Calu3 (cell line): Measurements from ENCODE around the gene WDR7. TPM values are rescaled to one million over a fixed set of nuclear protein-coding genes. Genes with fewer than 3 reads are reported as not detected.

ENCODE experiments used
- BruUV-seq: library from RNA; stranded (reverse); fragments of 400-500 nt; replicated peaks from 2 replicates; lab custom pipeline; 2021; lab: Mats Ljungman, UMichigan
- CTCF ChIA-PET: fragments of 300-600 bp; sonication (Branson Sonifier 250); formaldehyde crosslinking; loops from one replicate; lab custom pipeline; 2022; ENCODE audit warnings: antibody characterized with exemption; lab: Charles Lee
- DNase-seq: peaks from one replicate; pipeline ENCODE4 v3.0.0; 2022
- H3K27ac Mint-ChIP-seq: one replicate; pipeline ENCODE4 v1.8.0; 2022; ENCODE audit warnings: mixed read lengths; ENCODE audit not compliant: unreplicated experiment
- H3K27me3 Mint-ChIP-seq: one replicate; pipeline ENCODE4 v1.8.0; 2022; ENCODE audit warnings: mixed read lengths; ENCODE audit not compliant: unreplicated experiment
- H3K36me3 Mint-ChIP-seq: one replicate; pipeline ENCODE4 v1.8.0; 2022; ENCODE audit warnings: mild to moderate bottlenecking, moderate library complexity, mixed read lengths; ENCODE audit not compliant: insufficient read depth, unreplicated experiment
- H3K4me1 Mint-ChIP-seq: one replicate; pipeline ENCODE4 v1.8.0; 2022; ENCODE audit warnings: mild to moderate bottlenecking, low read depth, mixed read lengths; ENCODE audit not compliant: unreplicated experiment
- H3K4me3 Mint-ChIP-seq: one replicate; pipeline ENCODE4 v1.8.0; 2022; ENCODE audit warnings: mild to moderate bottlenecking, low read depth, moderate library complexity, mixed read lengths; ENCODE audit not compliant: unreplicated experiment
- H3K9me3 Mint-ChIP-seq: one replicate; pipeline ENCODE4 v1.8.0; 2022; ENCODE audit warnings: low read depth, mixed read lengths; ENCODE audit not compliant: unreplicated experiment
- intact Hi-C: fragments of 100-400 bp; cut with micrococcal nuclease; formaldehyde crosslinking; loops from one replicate; pipeline ENCODE4 v1.10.0; 2022; ENCODE audit not compliant: unreplicated experiment
- total RNA-seq: library from RNA; stranded (reverse); gene quantifications from 2 replicates; pipeline ENCODE4 v1.2.3, GENCODE V29; 2022
- TF ChIP-seq, protein P1 (sequence below): fragments of 200-600 bp; IDR thresholded peaks from one replicate; pipeline ENCODE4 v1.8.0; 2022; ENCODE audit warnings: antibody characterized with exemption; ENCODE audit not compliant: unreplicated experiment

WDR7 gene
- total RNA-seq, 1 experiment from 2014 or later, result 16.2 TPM

DNA sequence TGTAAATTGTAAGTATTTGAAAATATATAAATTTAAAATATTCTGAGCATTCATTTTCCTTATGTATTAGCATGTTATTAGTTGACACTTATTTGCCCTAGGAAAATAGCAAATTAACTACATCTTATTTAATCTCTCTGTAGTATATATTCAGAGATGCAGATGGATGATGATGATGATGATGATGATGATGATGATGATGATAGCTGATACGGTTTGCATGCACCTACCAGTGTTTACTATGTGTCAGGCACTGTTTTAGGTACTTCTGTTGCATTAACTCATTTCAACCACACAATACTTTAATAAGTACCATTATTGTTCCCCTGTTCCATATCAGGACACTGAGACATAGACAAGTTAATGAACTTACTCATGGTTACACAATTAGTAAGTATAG lies 304.3 kb downstream of the WDR7 start:
- Mint-ChIP-seq H3K36me3 (no peaks in the 10 kb centered on the region), H3K4me1 (peaks cover 21% of the 10 kb centered on the region), H3K9me3 (no peaks in the 10 kb centered on the region), H3K4me3 (no peak overlapping the region), H3K27ac (no peak overlapping the region), H3K27me3 (no peaks in the 10 kb centered on the region)
- intact Hi-C loops, result no loop called here
- TF ChIP-seq, protein P1, sequence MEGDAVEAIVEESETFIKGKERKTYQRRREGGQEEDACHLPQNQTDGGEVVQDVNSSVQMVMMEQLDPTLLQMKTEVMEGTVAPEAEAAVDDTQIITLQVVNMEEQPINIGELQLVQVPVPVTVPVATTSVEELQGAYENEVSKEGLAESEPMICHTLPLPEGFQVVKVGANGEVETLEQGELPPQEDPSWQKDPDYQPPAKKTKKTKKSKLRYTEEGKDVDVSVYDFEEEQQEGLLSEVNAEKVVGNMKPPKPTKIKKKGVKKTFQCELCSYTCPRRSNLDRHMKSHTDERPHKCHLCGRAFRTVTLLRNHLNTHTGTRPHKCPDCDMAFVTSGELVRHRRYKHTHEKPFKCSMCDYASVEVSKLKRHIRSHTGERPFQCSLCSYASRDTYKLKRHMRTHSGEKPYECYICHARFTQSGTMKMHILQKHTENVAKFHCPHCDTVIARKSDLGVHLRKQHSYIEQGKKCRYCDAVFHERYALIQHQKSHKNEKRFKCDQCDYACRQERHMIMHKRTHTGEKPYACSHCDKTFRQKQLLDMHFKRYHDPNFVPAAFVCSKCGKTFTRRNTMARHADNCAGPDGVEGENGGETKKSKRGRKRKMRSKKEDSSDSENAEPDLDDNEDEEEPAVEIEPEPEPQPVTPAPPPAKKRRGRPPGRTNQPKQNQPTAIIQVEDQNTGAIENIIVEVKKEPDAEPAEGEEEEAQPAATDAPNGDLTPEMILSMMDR, result no peak
- no TSS peak for BruUV-seq
- CTCF ChIA-PET, result interaction anchor here (1.1 kb wide), 1 partner anchor 24 kb away, joined by 3 read pairs; no protein-coding TSS in a partner anchor
- DNase-seq, result no peak

DNA sequence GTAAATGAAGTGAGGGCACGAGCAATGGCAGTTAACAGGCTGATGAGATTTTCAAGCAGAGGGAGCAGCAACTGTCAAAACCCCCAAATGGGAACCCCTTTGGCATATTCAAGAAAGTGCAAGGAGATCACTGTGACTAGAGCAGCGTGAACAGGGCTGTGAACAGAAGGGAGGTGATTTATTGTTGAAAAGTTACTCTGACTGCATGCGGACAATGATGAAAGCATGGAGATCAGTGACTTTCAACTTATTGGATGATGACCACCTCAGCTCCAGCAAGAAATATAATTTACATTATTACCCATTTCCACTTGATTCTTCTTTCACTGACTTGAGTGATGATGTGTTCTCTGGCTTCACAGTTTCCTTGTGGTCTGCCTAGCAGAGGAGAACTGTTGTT lies 308.0 kb downstream of the WDR7 start:
- no peak overlapping the region for H3K4me3 Mint-ChIP-seq
- no peaks in the 10 kb centered on the region for H3K9me3 Mint-ChIP-seq
- intact Hi-C loops, result no loop called here
- no peaks in the 10 kb centered on the region for H3K27me3 Mint-ChIP-seq
- no peak for DNase-seq
- no TSS peak for BruUV-seq
- no peaks in the 10 kb centered on the region for H3K4me1 Mint-ChIP-seq
- CTCF ChIA-PET, result no interaction called here
- no peaks in the 10 kb centered on the region for H3K36me3 Mint-ChIP-seq
- H3K27ac Mint-ChIP-seq, result no peak overlapping the region
- TF ChIP-seq, protein P1, result no peak

DNA sequence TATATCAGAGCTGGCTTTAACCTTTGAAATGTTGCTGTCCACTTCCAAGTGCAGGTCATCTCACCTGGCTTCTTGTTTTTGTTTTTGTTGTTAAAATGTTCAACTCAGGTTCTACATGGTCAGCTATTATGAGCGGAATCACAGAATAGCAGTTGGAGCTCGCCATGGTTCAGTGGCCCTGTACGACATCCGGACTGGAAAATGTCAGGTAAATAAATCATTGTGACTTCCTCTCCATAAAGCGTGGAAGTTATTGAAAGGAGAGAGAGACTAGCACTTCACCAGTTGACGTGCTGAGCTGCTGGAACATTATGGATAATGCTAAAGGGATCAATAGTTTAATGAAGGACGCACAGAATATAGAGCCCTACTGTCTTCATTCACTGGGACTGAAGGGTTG lies 311.2 kb downstream of the WDR7 start:
- CTCF ChIA-PET, result no interaction called here
- BruUV-seq, result no TSS peak

DNA sequence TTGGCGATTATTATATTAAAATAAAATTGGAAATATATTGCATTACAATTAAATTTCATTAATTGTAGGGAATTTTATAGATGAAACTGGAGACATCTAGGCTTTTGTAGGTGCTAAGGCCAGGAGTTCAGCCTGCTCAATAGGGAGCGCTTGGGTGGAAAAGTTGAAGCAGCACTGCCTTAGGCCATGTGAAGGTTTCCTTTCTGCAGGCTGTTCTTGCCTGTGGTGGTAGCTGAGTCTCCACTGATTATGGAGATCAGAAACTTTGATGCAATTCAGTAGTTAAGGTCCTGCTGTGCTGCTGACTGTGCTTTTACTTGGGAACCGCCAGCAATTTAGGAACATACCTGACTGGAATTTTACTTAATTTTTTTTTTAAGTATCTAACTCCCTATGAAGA lies 315.9 kb downstream of the WDR7 start:
- no peaks in the 10 kb centered on the region for H3K27me3 Mint-ChIP-seq
- BruUV-seq, result no TSS peak

More for the DNA sequence above, 311.2 kb downstream of the WDR7 start:
- no peaks in the 10 kb centered on the region for H3K9me3 Mint-ChIP-seq
- H3K4me3 Mint-ChIP-seq, result no peak overlapping the region
- H3K4me1 Mint-ChIP-seq, result peaks cover 2% of the 10 kb centered on the region
- no peak for DNase-seq
- H3K36me3 Mint-ChIP-seq, result no peaks in the 10 kb centered on the region
- H3K27ac Mint-ChIP-seq, result no peak overlapping the region
- no peaks in the 10 kb centered on the region for H3K27me3 Mint-ChIP-seq
- intact Hi-C loops, result no loop called here
- TF ChIP-seq, protein P1, result no peak

More for the DNA sequence above, 315.9 kb downstream of the WDR7 start:
- no peak for DNase-seq
- intact Hi-C loops, result no loop called here
- H3K4me1 Mint-ChIP-seq, result peaks cover 7% of the 10 kb centered on the region
- no peak overlapping the region for H3K27ac Mint-ChIP-seq
- no peak overlapping the region for H3K4me3 Mint-ChIP-seq
- H3K36me3 Mint-ChIP-seq, result no peaks in the 10 kb centered on the region
- no peaks in the 10 kb centered on the region for H3K9me3 Mint-ChIP-seq
- TF ChIP-seq, protein P1, result no peak
- CTCF ChIA-PET, result no interaction called here
